ENCODE measurements around the gene POLE. TPM values are rescaled to one million over a fixed set of nuclear protein-coding genes. Genes with fewer than 3 reads are reported as not detected.

Gene POLE, protein sequence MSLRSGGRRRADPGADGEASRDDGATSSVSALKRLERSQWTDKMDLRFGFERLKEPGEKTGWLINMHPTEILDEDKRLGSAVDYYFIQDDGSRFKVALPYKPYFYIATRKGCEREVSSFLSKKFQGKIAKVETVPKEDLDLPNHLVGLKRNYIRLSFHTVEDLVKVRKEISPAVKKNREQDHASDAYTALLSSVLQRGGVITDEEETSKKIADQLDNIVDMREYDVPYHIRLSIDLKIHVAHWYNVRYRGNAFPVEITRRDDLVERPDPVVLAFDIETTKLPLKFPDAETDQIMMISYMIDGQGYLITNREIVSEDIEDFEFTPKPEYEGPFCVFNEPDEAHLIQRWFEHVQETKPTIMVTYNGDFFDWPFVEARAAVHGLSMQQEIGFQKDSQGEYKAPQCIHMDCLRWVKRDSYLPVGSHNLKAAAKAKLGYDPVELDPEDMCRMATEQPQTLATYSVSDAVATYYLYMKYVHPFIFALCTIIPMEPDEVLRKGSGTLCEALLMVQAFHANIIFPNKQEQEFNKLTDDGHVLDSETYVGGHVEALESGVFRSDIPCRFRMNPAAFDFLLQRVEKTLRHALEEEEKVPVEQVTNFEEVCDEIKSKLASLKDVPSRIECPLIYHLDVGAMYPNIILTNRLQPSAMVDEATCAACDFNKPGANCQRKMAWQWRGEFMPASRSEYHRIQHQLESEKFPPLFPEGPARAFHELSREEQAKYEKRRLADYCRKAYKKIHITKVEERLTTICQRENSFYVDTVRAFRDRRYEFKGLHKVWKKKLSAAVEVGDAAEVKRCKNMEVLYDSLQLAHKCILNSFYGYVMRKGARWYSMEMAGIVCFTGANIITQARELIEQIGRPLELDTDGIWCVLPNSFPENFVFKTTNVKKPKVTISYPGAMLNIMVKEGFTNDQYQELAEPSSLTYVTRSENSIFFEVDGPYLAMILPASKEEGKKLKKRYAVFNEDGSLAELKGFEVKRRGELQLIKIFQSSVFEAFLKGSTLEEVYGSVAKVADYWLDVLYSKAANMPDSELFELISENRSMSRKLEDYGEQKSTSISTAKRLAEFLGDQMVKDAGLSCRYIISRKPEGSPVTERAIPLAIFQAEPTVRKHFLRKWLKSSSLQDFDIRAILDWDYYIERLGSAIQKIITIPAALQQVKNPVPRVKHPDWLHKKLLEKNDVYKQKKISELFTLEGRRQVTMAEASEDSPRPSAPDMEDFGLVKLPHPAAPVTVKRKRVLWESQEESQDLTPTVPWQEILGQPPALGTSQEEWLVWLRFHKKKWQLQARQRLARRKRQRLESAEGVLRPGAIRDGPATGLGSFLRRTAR (N-terminal part only)
- 9.5 and 16.2 TPM in 2 replicates for total RNA-seq (2014; rRNA removed; shearing (Covaris generic))
- 5.2 and 6.0 TPM in 2 replicates for polyA plus RNA-seq (2016; fragmentation: Nextera tagmentation; extraction: Ambion mirVana)

DNA sequence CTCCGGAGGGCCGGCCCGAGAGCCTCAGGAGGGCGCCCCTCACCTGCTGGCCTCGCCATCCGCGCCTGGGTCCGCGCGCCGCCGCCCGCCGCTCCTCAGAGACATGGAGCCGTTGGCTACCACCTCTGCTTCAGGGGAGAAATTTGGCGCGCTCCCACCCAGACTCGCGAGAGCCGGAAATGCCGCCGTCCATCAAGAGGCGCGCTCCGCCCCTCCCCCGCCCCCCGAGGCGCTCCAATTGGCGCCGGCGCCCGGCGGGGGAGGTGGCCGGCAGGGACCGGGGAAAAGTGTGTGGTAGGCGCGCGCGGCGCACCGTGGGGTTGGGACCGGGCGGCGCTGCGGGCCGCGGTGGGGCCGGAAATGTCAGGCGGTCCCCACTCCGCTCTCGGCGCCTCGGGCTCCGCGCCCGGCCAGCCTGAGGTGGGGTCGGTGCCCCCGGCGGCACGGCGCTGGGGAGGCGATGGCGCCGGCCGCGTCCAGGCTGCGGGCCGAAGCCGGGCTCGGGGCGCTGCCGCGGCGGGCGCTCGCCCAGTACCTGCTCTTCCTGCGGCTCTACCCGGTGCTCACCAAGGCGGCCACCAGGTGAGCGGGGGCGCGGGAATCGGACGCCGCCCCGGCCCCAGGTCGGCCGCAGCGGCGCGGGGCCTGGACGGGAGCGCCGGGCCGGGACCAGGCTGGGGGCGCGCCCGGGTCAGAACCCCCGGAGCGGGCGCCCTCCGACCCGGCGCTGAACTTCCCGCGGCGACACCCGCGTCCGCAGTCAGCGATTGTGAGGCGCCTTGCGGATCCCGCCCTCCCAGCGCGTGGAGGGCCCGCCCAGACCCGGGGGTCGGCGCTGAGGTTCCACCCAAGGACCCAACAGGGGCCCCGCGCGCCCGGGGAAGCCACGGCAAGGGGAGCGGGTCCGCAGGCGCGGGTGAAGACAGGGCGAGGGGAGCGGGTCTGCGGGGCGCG lies at the start of gene POLE, which contains the start of gene PXMP2:
POLE (minus strand) TSS at position 132 of the 954 bp plus-strand sequence; CDS start at position 105, 27 bp downstream.
PXMP2 (plus strand) TSS at position 377 of the 954 bp plus-strand sequence; CDS start at position 461, 84 bp downstream.
- Histone ChIP-seq H3K27me3 (replicated peaks; ENCODE audit: insufficient read depth) (no peaks in the 10 kb centered on the region), H3K36me3 (ENCODE audit: low read depth) (no peaks in the 10 kb centered on the region), H4K20me1 (ENCODE audit: insufficient read depth) (no peaks in the 10 kb centered on the region), H3F3A (ENCODE audit: insufficient read depth) (peaks cover 9% of the 10 kb centered on the region; the same call in 1 of the 2 replicates), H3K4me1 (ENCODE audit: insufficient read depth) (no peaks in the 10 kb centered on the region), H2AFZ (peak within 1 kb of the TSS; percentile 66), H3K9me3 (ENCODE audit: low read depth) (no peaks in the 10 kb centered on the region), H3K27ac (peak within 1 kb of the TSS; percentile 21; the same call in 1 of the 2 replicates), H3K79me2 (ENCODE audit: insufficient read depth) (peaks cover 27% of the 10 kb centered on the region), H3K9me2 (ENCODE audit: insufficient read depth) (no peaks in the 10 kb centered on the region), H3K4me2 (ENCODE audit: unreplicated experiment) (peak within 1 kb of the TSS; percentile 74), H3K9ac (peak within 1 kb of the TSS; percentile 85), H3K4me3 (peak within 1 kb of the TSS; percentile 84)
- TF ChIP-seq EZH2phosphoT487 (IDR thresholded peaks at IDR 0.05; ENCODE audit: insufficient read depth, low read depth) (no peak), EZH2 (IDR thresholded peaks at IDR 0.05; ENCODE audit: insufficient read depth, poor library complexity, severe bottlenecking) (no peak)
- DNase-seq, result peak; percentile 97
- 2% methylated on average over 67 to 110 of the region's 134 CpGs for WGBS, 2 experiments (ENCODE audit: low coverage in 1 of 2, low lambda C conversion rate in 2 of 2, missing lambda C conversion rate in 2 of 2)
- in situ Hi-C loops (cut with MboI), result no loop called here

DNA sequence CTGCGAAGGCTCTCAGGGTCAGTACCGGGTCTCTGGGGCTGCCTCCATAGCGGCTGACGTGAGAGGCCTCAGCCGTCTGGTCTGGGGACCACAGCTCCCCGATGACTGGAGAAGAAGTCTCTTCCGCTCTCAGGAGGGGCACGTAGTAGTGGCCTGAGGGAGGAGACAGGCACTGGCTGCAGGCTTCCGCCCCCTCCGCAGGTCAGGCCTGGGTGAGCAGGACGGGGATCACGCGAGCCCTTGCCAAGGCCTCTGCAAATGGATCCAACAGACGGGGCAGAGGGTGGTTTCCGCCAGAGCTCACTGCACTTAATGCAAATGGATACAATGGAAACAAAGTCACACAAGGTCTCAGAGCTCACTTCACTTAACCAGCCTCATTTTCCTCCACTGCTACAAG lies 49.8 kb upstream of the POLE start:
- H3K9ac ChIP-seq, result no peak overlapping the region
- H3F3A ChIP-seq (ENCODE audit: insufficient read depth), result peaks cover 27% of the 10 kb centered on the region
- no peaks in the 10 kb centered on the region for H3K9me3 ChIP-seq (ENCODE audit: low read depth)
- no peak for DNase-seq
- 94 to 99% methylated on average over 15 of the region's 15 CpGs for WGBS, 2 experiments (ENCODE audit: low coverage in 1 of 2, low lambda C conversion rate in 2 of 2, missing lambda C conversion rate in 2 of 2)
- no peaks in the 10 kb centered on the region for H3K4me1 ChIP-seq (ENCODE audit: insufficient read depth)
- TF ChIP-seq EZH2phosphoT487 (IDR thresholded peaks at IDR 0.05; ENCODE audit: insufficient read depth, low read depth), result no peak
- TF ChIP-seq EZH2 (IDR thresholded peaks at IDR 0.05; ENCODE audit: insufficient read depth, poor library complexity, severe bottlenecking), result no peak
- no peaks in the 10 kb centered on the region for H3K9me2 ChIP-seq (ENCODE audit: insufficient read depth)
- no peak overlapping the region for H2AFZ ChIP-seq
- peaks cover 67% of the 10 kb centered on the region for H3K36me3 ChIP-seq (ENCODE audit: low read depth)
- H3K4me2 ChIP-seq (ENCODE audit: unreplicated experiment), result no peak overlapping the region
- H4K20me1 ChIP-seq (ENCODE audit: insufficient read depth), result no peaks in the 10 kb centered on the region
- H3K79me2 ChIP-seq (ENCODE audit: insufficient read depth), result peaks cover 83% of the 10 kb centered on the region
- in situ Hi-C loops (cut with MboI), result no loop called here
- no peaks in the 10 kb centered on the region for H3K27me3 ChIP-seq (replicated peaks; ENCODE audit: insufficient read depth)
- no peak overlapping the region for H3K27ac ChIP-seq
- H3K4me3 ChIP-seq, result no peak overlapping the region

DNA sequence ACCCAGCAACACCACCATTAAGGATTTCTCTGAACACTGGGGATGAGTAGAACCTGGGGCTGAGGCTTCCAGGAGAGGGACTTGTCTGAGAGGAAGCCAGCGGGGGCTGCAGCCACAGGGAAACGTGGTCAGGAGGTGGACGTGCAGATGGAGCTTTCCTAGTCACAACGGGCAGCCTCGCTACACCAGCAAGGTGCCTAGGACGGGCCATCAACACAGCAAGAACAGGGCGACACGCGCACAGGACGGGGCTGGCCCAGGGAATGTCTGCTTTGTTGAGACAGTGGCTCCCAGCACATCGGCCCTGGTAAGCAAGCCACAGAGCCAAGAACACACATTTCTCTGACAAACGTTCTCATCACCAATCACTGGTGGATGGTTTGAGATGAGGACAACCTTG lies 49.2 kb upstream of the POLE start:
- Histone ChIP-seq H3K27me3 (replicated peaks; ENCODE audit: insufficient read depth) (no peaks in the 10 kb centered on the region), H3K9me3 (ENCODE audit: low read depth) (no peaks in the 10 kb centered on the region), H3F3A (ENCODE audit: insufficient read depth) (peaks cover 26% of the 10 kb centered on the region), H3K9me2 (ENCODE audit: insufficient read depth) (no peaks in the 10 kb centered on the region), H3K27ac (no peak overlapping the region), H2AFZ (no peak overlapping the region), H3K4me1 (ENCODE audit: insufficient read depth) (no peaks in the 10 kb centered on the region), H3K79me2 (ENCODE audit: insufficient read depth) (peaks cover 78% of the 10 kb centered on the region), H3K36me3 (ENCODE audit: low read depth) (peaks cover 65% of the 10 kb centered on the region), H3K4me2 (ENCODE audit: unreplicated experiment) (no peak overlapping the region), H3K9ac (no peak overlapping the region), H4K20me1 (ENCODE audit: insufficient read depth) (no peaks in the 10 kb centered on the region), H3K4me3 (no peak overlapping the region)
- in situ Hi-C loops (cut with MboI), result no loop called here
- TF ChIP-seq EZH2 (IDR thresholded peaks at IDR 0.05; ENCODE audit: insufficient read depth, poor library complexity, severe bottlenecking) (no peak), EZH2phosphoT487 (IDR thresholded peaks at IDR 0.05; ENCODE audit: insufficient read depth, low read depth) (no peak)
- WGBS, 2 experiments (ENCODE audit: low coverage in 1 of 2, low lambda C conversion rate in 2 of 2, missing lambda C conversion rate in 2 of 2), result 92 to 93% methylated on average over 12 of the region's 12 CpGs
- DNase-seq, result no peak
